ENCODE measurements around the gene CACNA1C. TPM values are rescaled to one million over a fixed set of nuclear protein-coding genes. Genes with fewer than 3 reads are reported as not detected.
A peak's percentile ranks its signal among the peaks of the same experiment; 100 is the strongest.

The CACNA1C gene
- total RNA-seq, 1 donor from 2014 or later = 0.51 TPM

DNA sequence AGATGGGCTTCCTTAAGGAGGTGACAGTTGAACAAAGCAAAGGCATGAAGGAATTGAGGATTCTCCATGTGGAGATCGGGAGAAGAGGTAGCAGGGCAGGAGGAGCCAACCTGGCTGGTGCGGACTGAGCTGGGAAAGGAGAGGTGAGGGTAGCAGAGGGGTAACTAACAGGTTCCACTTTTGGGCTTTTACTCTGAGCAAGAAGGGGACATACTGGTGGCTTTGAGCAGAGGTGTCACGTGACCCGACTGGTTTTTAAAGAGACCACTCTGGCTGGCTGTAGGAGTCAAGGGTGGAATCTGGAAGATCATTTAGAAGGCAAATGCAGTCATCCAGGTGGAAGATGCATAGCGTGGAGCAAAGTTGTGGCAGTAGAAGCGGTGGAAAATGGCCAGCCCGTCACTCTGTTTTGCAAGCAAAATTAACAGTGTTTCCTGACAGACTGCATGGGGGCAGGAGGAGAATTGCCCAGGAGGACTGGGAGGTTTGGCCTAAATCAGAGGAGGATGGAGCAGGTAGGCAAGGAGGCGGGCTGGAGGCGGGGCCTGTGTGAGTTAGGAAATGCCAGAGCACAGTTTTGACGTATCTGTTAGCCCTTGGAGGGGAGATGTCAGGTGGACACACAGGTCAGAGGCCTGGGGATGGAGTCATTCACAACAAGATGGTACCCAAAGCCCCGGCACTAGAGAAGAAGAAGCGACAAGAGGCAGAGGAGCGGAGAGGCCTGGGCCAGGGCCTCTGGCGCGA is 585.7 kb downstream of the CACNA1C start:
- DNase-seq (ENCODE audit: low read depth in 2 of 2) = no peak

DNA sequence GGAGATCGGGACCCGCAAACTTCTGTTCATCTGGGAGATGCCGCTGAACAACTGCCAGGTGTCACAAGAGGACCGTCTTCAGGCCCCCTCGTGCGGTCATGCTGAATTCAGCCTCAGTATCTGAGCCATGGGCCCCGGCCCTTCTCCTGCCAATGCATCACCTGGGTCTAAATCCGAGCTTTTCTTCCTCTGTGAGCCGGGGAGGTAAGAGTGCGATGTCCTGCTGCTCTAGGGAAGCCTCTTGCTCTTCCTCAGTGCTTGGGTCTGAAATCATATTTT is 586.2 kb downstream of the CACNA1C start:
- no peak for DNase-seq (ENCODE audit: low read depth in 2 of 2)

DNA sequence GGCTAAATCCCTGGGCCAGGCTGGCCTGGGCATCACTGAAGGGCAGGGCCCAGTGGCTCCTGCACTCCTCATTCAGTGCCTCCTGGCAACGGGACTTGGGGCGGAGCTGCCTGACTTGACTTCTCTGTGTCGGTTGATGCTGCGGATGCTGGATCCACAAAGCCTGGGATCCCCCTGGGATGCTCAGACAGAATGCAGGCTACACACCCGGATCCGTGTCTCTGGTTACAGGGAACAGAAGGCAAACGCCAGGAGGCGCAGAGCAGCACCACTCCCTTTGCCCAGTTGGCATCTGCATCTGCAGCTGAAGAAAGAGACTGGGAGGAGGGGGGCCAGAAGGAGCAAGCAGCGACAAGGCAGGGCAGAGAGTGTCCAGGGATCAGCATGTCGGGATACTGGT is 587.5 kb downstream of the CACNA1C start:
- peak in 1 of 2 donors; percentile 10 for DNase-seq (ENCODE audit: low read depth in 2 of 2)

DNA sequence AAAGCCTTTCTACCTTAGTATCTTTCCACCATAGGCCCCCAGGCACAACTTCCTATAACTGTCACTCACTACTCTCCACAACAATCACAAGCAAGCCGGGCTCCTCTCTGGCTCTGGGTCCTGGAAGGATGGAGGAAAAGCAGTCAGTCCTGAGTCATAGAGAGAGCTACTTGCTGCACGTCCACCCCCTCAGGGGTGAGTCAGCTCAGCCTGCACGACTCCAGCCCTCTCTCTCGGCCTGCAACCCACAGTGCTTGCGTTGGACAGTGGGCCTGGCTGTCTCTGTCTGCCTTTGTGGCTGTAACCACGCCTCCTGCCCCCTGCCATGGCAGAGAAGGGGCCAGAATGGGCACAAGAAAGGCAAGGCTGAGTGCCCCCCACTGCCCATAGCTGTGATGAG is 587.9 kb downstream of the CACNA1C start:
- peak; percentile 35 to 96 for DNase-seq (ENCODE audit: low read depth in 2 of 2)

GRCh38 chr12:2641207-2641606 is 588.4 kb downstream of the CACNA1C start:
- peak; percentile 67 to 85 for DNase-seq (ENCODE audit: low read depth in 2 of 2)

- no peak for DNase-seq (ENCODE audit: low read depth in 2 of 2)
These were observed 589.0 kb downstream of the CACNA1C start for GRCh38 chr12:2641761-2642160.

GRCh38 chr12:2642176-2642892 is 589.5 kb downstream of the CACNA1C start:
- DNase-seq (ENCODE audit: low read depth in 2 of 2) = no peak

DNA sequence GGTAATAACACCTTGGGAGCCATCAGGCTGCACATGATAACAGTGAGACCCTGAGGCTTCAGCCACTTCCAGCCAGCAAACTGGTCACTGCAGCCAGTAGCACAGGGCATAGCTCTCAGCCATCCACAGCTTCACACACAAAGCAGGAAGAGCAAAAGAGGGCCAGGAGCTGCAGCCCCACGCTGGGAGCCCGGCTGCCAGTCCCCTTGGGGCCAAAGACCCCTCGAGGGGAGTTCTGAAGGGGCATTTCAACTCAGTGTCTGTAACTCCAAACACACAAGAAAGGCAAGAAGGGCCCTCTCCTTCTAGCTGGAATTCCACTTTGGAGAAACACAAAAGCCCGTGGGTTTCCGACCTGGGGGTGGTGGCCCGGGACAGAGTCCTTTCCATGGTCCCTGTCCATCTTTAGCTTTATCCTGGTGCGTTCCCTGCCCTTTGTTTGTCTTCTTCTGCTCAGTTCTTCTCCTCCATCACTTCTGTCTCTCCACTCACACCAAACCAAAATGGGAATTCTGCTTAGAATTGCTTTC is 590.2 kb downstream of the CACNA1C start:
- DNase-seq (ENCODE audit: low read depth in 2 of 2) = no peak

DNA sequence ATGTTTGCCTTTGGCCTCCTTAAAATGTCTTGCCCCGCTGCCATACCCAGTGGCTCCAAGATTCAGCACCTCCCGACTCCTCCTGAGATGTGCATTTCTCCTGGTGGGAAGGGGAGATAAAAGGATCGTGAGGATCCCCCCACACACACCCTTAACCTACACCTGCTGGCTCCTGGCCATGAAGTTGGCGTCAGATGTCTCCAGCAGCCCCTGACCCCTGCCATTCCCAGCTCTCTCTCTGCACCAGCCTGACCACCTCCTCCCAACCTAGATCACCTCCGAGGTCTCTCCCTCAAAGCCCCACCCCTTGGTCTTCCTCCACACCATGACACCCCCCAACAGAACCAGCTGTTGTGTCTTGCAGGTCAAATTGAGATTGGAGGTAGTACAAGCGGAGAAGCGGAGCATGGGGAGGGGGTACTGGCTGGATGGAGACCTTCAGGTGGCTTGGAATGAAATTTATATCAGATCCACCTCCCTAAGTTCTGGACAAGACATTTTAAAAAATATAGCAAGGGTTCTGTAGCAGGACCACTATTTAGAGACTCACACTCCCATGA is 590.9 kb downstream of the CACNA1C start:
- no peak for DNase-seq (ENCODE audit: low read depth in 2 of 2)

DNA sequence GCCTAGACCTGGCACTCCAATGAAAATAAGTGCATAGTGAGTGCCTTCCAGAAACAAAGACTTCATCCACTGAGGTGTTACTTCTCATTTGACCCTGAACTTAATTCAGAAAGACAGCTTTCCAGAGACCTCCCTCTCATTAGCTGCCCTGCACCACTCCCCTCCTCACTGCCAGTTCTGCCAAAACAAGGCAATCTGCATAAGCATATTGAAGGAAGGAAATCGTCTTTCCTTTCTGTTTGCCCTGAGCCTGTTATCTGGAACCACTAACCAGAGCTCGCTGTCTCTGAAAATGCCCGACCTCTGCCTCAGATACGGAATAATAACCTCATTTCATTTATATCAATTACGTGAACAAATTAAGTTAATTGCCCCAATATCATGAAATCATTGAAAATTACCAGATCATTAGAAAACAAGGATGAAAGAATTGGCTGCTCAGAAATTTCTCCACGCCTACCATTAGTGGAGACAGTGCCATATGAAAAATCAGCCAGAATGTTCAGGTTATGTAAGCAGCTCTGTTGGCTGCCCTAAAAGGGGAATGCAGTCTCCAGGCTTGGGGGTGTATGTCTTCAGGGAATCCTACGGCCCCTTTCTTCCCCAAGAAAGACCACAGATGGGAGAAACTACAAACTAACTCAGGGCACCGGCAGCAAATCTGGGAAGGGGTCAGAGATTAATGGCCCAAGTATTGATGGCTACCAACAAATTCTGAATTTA is 592.1 kb downstream of the CACNA1C start:
- DNase-seq (ENCODE audit: low read depth in 2 of 2) = peak; percentile 47 to 56

DNA sequence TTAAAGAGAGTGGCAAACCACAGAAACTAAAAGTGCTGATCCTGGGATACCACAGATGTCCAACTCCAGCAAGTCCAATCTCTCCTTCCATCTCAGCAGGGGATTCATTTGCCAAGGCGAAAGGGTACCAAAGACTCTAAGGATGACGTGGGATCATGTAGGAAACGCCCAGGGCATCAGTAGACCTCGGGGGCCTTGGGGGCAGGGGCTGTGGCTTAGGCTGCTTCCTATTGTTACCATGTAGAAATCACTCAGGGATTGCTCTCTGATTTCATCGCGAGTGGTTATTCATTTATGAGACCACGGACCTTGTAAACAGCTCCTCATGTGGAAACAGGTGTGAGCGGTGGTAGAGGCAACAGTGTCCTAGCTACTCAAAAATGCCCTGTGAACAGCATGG is 592.7 kb downstream of the CACNA1C start:
- no peak for DNase-seq (ENCODE audit: low read depth in 2 of 2)

DNA sequence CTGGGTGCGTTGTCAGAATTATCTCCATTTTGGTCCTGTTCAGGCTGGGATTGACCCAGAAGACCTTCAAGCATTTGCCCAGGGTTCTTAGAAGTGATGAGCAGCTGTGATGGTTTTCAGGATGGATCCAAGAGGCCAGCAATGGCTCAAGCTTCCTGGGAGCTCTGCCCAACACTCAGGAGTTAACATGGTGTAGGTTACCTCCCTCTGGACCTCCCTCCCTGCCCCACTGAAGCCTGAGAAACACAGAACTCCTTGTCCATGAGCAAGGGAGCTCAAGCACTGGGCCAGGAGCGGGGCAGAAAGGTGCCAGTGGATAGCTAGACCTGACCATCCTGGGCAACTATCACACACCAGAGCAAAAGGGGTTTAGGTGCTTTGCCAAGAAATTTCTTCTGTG is 593.6 kb downstream of the CACNA1C start:
- no peak for DNase-seq (ENCODE audit: low read depth in 2 of 2)

DNA sequence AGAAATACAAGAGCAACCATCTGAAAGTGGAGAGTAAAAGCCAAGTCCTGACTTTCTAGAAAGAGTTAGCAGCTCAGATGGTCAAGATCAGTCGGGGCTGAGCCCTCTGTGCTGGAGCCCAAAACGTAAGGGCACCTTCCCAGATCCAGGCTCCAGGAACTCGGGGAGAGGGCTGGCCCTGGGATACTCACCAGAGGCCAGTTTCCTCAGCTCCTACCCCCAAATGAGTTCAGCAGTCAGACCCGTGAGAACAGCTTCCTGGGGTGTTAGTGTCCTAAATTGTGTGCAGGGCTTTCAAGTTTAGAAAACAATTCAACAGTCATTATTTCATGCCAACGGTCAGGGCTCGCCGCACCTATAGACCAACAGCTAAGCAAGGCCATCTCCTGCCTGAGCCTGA is 594.4 kb downstream of the CACNA1C start:
- no peak for DNase-seq (ENCODE audit: low read depth in 2 of 2)

GRCh38 chr12:2648406-2648805 is 595.6 kb downstream of the CACNA1C start:
- no peak for DNase-seq (ENCODE audit: low read depth in 2 of 2)

- DNase-seq (ENCODE audit: low read depth in 2 of 2) = no peak
These were observed 596.6 kb downstream of the CACNA1C start for GRCh38 chr12:2649201-2650030.

DNA sequence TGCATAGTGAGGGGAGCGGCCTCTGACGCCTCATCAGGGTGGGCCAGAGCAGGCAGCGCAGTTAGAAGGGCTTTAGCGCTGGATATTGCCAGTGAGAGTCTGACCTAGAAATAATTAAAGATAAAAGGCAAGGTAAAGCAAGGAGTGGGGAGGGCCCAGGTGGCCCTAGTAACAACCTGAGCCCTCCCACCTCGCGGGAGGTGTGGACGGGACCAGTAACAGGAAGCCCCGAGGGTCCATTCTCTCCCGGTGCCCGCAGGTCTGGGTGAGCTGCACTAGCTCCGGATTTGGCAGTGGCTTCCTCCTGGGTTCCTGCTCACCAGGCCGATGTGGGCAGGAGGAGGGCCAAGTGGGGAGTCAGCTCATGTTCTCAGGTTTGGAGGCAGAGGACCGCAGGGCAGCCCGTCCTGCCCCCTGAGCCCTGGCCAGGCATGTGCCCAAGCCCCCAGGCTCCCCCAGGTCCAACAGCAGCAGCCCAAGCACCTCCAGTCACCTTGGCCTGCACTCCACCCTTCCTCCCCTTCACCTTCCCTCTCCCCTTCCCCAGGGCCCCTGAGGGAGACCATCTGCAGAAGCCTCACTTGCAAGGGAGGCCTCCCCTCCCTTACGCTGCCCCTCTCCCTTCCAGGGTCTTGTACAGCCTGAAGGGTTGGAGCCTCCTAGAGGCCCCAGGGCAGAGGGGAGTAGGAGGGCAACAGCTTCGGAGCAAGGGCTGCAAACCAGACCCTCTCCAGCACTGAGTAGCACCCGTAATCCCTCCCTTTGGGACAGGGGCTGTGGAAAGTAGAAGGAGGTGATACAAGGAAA is 597.7 kb downstream of the CACNA1C start:
- no peak for DNase-seq (ENCODE audit: low read depth in 2 of 2)

DNA sequence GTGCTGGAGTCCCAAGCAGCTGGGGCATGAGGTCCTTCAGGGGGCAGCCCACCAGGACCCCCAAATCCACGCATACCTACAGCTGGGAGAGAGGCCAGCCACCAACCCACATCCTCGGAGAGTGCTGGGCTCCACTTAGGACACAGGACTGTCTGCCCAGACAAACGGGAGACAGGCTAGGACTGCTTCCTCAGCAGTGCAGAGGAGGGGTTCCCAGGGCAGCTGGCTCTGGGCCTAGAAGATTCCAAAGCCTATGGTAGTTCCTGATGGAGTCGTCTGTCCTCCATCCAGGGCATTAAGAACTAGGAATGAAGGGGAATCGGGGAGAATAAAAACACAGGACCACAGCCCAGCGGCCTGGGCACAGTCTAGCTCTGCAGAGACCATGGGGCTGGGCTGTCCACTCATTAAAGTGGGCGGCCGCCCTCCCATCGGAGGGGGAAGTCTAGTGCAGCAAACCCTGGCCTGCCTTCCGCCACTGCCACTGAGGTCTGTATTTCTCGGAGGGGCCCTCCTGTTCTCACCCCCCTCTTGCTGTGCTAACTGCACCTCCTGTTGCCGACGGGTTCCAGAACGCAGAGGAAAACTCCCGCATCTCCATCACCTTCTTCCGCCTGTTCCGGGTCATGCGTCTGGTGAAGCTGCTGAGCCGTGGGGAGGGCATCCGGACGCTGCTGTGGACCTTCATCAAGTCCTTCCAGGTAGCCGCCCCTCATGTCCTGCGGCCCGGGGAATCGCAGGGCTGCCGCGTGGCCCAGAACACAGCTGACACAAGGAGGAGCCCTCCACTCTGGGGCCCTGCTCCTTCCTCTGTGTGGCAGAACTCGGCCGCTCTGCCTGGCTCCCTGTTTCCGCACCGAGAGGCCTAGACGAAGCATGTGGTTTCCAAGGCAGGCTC is 598.5 kb downstream of the CACNA1C start:
- DNase-seq (ENCODE audit: low read depth in 2 of 2) = no peak

DNA sequence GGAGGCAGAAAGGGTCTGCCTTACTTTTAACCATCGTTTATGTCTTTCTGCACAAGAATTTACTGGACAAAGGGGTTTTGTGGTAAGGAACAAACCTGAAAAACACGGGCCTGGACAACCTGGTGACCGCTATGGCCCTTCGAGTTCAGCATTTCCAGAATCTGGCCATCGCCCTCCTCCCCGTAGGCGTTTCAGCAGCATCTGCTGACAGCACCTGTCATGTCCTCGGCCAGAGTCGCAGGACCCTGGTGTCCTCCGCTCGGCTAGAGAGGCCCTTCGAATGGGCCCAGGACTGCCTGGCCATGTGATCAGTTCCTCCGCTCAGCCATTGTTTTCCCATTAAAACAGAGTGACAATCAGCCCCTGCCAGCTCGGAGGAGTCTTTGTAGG is 599.2 kb downstream of the CACNA1C start:
- DNase-seq (ENCODE audit: low read depth in 2 of 2) = no peak

DNA sequence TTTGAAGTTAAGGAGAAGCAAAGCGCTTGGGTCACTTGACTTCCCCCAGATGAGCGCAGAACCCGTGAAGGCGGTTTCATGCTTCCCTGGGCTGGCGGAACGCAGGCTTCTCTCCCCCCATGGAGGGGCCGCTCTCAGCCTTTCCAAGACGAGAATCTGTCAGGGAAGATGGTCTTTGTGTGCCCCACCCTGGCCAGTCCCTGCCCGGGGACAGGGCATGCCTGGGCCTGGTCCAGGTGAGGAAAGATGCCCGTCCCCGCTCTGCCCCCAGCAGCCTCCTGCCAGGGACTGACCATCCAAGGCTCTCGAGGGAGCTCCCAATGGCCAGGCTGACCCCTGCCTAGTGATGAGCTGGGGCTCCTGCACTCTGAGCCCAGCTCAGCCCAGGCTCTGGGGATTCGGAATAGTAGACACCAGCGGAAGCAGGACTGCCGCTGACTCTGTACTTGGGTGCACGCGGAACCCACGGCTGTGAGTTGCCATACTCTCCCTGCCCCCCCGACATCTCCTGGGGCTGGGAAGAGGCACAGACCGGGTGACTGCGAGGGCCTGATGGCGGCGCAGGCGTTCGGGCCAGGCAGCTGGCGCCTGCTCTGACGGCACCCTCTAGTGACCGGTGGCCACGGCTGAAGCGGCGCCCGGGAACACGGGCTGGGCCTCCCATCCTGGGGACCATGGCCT is 599.8 kb downstream of the CACNA1C start:
- no peak for DNase-seq (ENCODE audit: low read depth in 2 of 2)
